Fibroblast of lung (primary cell): Measurements from ENCODE around the gene ARID3A. TPM values are rescaled to one million over a fixed set of nuclear protein-coding genes. Genes with fewer than 3 reads are reported as not detected.

ENCODE experiments used
- DNase-seq, 2 donors: peaks; one replicate each; pipeline versions ENCODE4 v3.0.0 to v3.0.0-alpha.2; 2010; ENCODE audit warnings: low read depth in 2 of 2
- H2AFZ ChIP-seq: 2 replicates; pipeline ENCODE4 v1.5.1; 2012; ENCODE audit warnings: low read length, control low read depth, inconsistent platforms
- H3K27ac ChIP-seq: 2 replicates; pipeline ENCODE4 v1.5.1; 2011; ENCODE audit warnings: low read length, control low read depth; ENCODE audit not compliant: insufficient read depth
- H3K27me3 ChIP-seq: 2 replicates; pipeline ENCODE4 v1.5.1; 2011; ENCODE audit warnings: mild to moderate bottlenecking, low read length; ENCODE audit not compliant: control insufficient read depth, insufficient read depth
- H3K36me3 ChIP-seq: 2 replicates; pipeline ENCODE4 v1.5.1; 2011; ENCODE audit warnings: low read length; ENCODE audit not compliant: control insufficient read depth, insufficient read depth
- H3K4me1 ChIP-seq: 2 replicates; pipeline ENCODE4 v1.5.1; 2011; ENCODE audit warnings: low read length; ENCODE audit not compliant: control insufficient read depth, insufficient read depth; ENCODE audit errors: extremely low read depth
- H3K4me2 ChIP-seq: 2 replicates; pipeline ENCODE4 v1.5.1; 2011; ENCODE audit warnings: low read length, control low read depth; ENCODE audit not compliant: insufficient read depth; ENCODE audit errors: extremely low read depth
- H3K4me3 ChIP-seq, 4 experiments: fragments of 200-600 bp in 1 of 4; sonication (generic) in 1 of 4; replicated peaks in 1 of 4; 2 replicates each; pipeline ENCODE4 v1.5.1; 2011 to 2016; ENCODE audit warnings: low read length in 4 of 4, low read depth in 3 of 4, mild to moderate bottlenecking in 3 of 4, control low read depth in 2 of 4, inconsistent platforms in 1 of 4, mixed read lengths in 1 of 4; ENCODE audit not compliant: insufficient read depth in 1 of 4; ENCODE audit errors: control extremely low read depth in 1 of 4
- H3K79me2 ChIP-seq: 2 replicates; pipeline ENCODE4 v1.5.1; 2012; ENCODE audit warnings: mild to moderate bottlenecking, low read length, inconsistent platforms; ENCODE audit not compliant: control insufficient read depth, insufficient read depth
- H3K9ac ChIP-seq: 2 replicates; pipeline ENCODE4 v1.5.1; 2011; ENCODE audit warnings: mild to moderate bottlenecking, low read length, control low read depth; ENCODE audit not compliant: insufficient read depth
- H3K9me3 ChIP-seq: 2 replicates; pipeline ENCODE4 v1.5.1; 2012; ENCODE audit warnings: low read depth, low read length; ENCODE audit not compliant: control insufficient read depth, insufficient read depth
- H4K20me1 ChIP-seq: 2 replicates; pipeline ENCODE4 v1.5.1; 2011; ENCODE audit warnings: low read length; ENCODE audit not compliant: control insufficient read depth, insufficient read depth; ENCODE audit errors: extremely low read depth
- CTCF ChIP-seq, 2 donors: IDR thresholded peaks in 1 of 2; conservative IDR thresholded peaks in 1 of 2; 1 replicate in 1 of 2; 2 replicates in 1 of 2; pipeline ENCODE4 v1.5.1; 2011 to 2012; ENCODE audit warnings: low read length in 2 of 2, control low read depth in 1 of 2, inconsistent platforms in 1 of 2, low read depth in 1 of 2, mild to moderate bottlenecking in 1 of 2
- EZH2 ChIP-seq: IDR thresholded peaks from 2 replicates; pipeline ENCODE4 v1.5.1; 2012; ENCODE audit warnings: low read length, control low read depth, mild to moderate bottlenecking; ENCODE audit errors: missing control alignments
- polyA plus RNA-seq, 2 donors: library from polyadenylated mRNA; depleted of rRNA in 1 of 2; stranded (reverse) in 1 of 2; unstranded in 1 of 2; fragments of >200 nt; gene quantifications; 2 replicates each; pipeline ENCODE4 v1.2.1, GENCODE V29; 2011 to 2012; ENCODE audit warnings: missing spikeins in 1 of 2
- total RNA-seq: library from RNA; depleted of rRNA; stranded (reverse); fragments of >200 nt; gene quantifications from 2 replicates; pipeline ENCODE4 v1.2.1, GENCODE V29; 2014

ARID3A gene
- total and polyA plus RNA-seq, 2 donors (not counting 1 experiment from before 2014, with no cell fraction given): 6.4 to 14.9 TPM

- no peak overlapping the region for H3K9ac ChIP-seq
- H2AFZ ChIP-seq: no peak overlapping the region
- no peak for DNase-seq
- TF ChIP-seq CTCF (conservative IDR thresholded peaks at IDR 0.05 in 1 of 2, IDR thresholded peaks at IDR 0.05 in 1 of 2; ENCODE audit: low read depth in 1 of 2, low read length in 2 of 2): no peak
- no peak for TF ChIP-seq EZH2
- peaks cover 13% of the 10 kb centered on the region for H3K27me3 ChIP-seq
- H3K4me3 ChIP-seq: no peak overlapping the region
- no peaks in the 10 kb centered on the region for H4K20me1 ChIP-seq
- peaks cover 19% of the 10 kb centered on the region for H3K36me3 ChIP-seq
- no peak overlapping the region for H3K4me2 ChIP-seq
- no peaks in the 10 kb centered on the region for H3K79me2 ChIP-seq
- H3K4me1 ChIP-seq: no peaks in the 10 kb centered on the region
- H3K9me3 ChIP-seq: no peaks in the 10 kb centered on the region
- H3K27ac ChIP-seq: no peak overlapping the region
Measured at GRCh38 chr19:993361-993830, 67.6 kb downstream of the ARID3A start.

- Histone ChIP-seq H3K27ac (no peak overlapping the region), H2AFZ (no peak overlapping the region), H3K4me2 (no peak overlapping the region), H4K20me1 (no peaks in the 10 kb centered on the region), H3K4me1 (no peaks in the 10 kb centered on the region), H3K9ac (no peak overlapping the region), H3K27me3 (peaks cover 17% of the 10 kb centered on the region), H3K79me2 (no peaks in the 10 kb centered on the region), H3K36me3 (peaks cover 19% of the 10 kb centered on the region), H3K9me3 (no peaks in the 10 kb centered on the region), H3K4me3 (no peak overlapping the region)
- TF ChIP-seq EZH2 (no peak), CTCF (conservative IDR thresholded peaks at IDR 0.05 in 1 of 2, IDR thresholded peaks at IDR 0.05 in 1 of 2; ENCODE audit: low read depth in 1 of 2, low read length in 2 of 2) (no peak)
- DNase-seq: no peak
Measured at GRCh38 chr19:993831-994393, 68.1 kb downstream of the ARID3A start.

- TF ChIP-seq CTCF (conservative IDR thresholded peaks at IDR 0.05 in 1 of 2, IDR thresholded peaks at IDR 0.05 in 1 of 2; ENCODE audit: low read depth in 1 of 2, low read length in 2 of 2): no peak
- TF ChIP-seq EZH2: no peak
- H3K27ac ChIP-seq: no peak overlapping the region
- H3K9ac ChIP-seq: no peak overlapping the region
- H3K4me1 ChIP-seq: no peaks in the 10 kb centered on the region
- H3K36me3 ChIP-seq: peaks cover 19% of the 10 kb centered on the region
- H2AFZ ChIP-seq: no peak overlapping the region
- peaks cover 23% of the 10 kb centered on the region for H3K27me3 ChIP-seq
- H3K4me2 ChIP-seq: no peak overlapping the region
- no peaks in the 10 kb centered on the region for H4K20me1 ChIP-seq
- H3K9me3 ChIP-seq: no peaks in the 10 kb centered on the region
- no peak overlapping the region for H3K4me3 ChIP-seq
- DNase-seq: no peak
- no peaks in the 10 kb centered on the region for H3K79me2 ChIP-seq
Measured at GRCh38 chr19:994516-994915, 68.7 kb downstream of the ARID3A start.
